Urinary bladder (tissue), 4 donors: ENCODE data around the gene SELENOP. TPM values are rescaled to one million over a fixed set of nuclear protein-coding genes. Genes with fewer than 3 reads are reported as not detected.

Source experiments
- DNase-seq: peaks from one replicate; pipeline ENCODE4 v3.0.0-alpha.2; 2015; ENCODE audit errors: extremely low spot score
- H3K27ac ChIP-seq: one replicate; pipeline ENCODE4 v1.5.1; 2013; ENCODE audit warnings: low read depth, mild to moderate bottlenecking, moderate library complexity
- H3K36me3 ChIP-seq: one replicate; pipeline ENCODE4 v1.6.1; 2013; ENCODE audit warnings: mild to moderate bottlenecking, moderate library complexity; ENCODE audit not compliant: insufficient read depth
- H3K4me1 ChIP-seq: one replicate; pipeline ENCODE4 v1.6.1; 2013; ENCODE audit warnings: mild to moderate bottlenecking, moderate library complexity; ENCODE audit not compliant: insufficient read depth
- H3K4me3 ChIP-seq: one replicate; pipeline ENCODE4 v1.5.1; 2013; ENCODE audit warnings: low read depth, low read length
- WGBS: extraction: QIAGEN DNeasy Blood & Tissue Kit; methylation state at CpG from one replicate; pipeline ENCODE4 v1.1.7; 2013; 5-methylcytosine and 5-hydroxymethylcytosine counted together
- polyA plus RNA-seq: library from polyadenylated mRNA; stranded (reverse); fragments of 200-250 nt; gene quantifications from one replicate; pipeline ENCODE4 v1.2.3, GENCODE V29; 2013
- total RNA-seq: library from RNA; depleted of rRNA; stranded (reverse); fragments of >200 nt; gene quantifications from one replicate; pipeline ENCODE4 v1.2.3, GENCODE V29; 2014
- donor health status: healthy with polysubstance abuse.
- donor health status: healthy.

Gene SELENOP
- total and polyA plus RNA-seq, 2 donors: 283 to 433 TPM

GRCh38 chr5:42759456-42759855 is 52.2 kb downstream of the SELENOP start:
- 77% methylated on average over 2 of the region's 2 CpGs for WGBS
- Histone ChIP-seq H3K27ac (no peak overlapping the region), H3K4me3 (no peak overlapping the region), H3K4me1 (no peaks in the 10 kb centered on the region), H3K36me3 (no peaks in the 10 kb centered on the region)
- no peak for DNase-seq

GRCh38 chr5:42756606-42757601 is 54.8 kb downstream of the SELENOP start, which contains the start of gene CCDC152:
Gene CCDC152 (plus strand): TSS chr5:42756818. CDS start chr5:42759122, 2,304 bp downstream.
- Histone ChIP-seq H3K36me3 (no peaks in the 10 kb centered on the region), H3K4me3 (peak within 1 kb of the TSS; percentile 14), H3K27ac (no peak within 1 kb of the TSS), H3K4me1 (no peaks in the 10 kb centered on the region)
- DNase-seq: no peak
- 27% methylated on average over 35 of the region's 35 CpGs for WGBS

- DNase-seq: no peak
- WGBS: 73% methylated on average over 3 of the region's 3 CpGs
- no peaks in the 10 kb centered on the region for H3K36me3 ChIP-seq
- no peak overlapping the region for H3K4me3 ChIP-seq
- no peak overlapping the region for H3K27ac ChIP-seq
- H3K4me1 ChIP-seq: no peaks in the 10 kb centered on the region
These were observed 58.6 kb downstream of the SELENOP start for GRCh38 chr5:42753099-42753498.

- DNase-seq: no peak
- WGBS: 73% methylated on average over 5 of the region's 5 CpGs
These were observed 60.6 kb downstream of the SELENOP start for GRCh38 chr5:42751044-42751443.

GRCh38 chr5:42750507-42750906 is 61.2 kb downstream of the SELENOP start:
- WGBS: 97% methylated on average over 5 of the region's 5 CpGs
- no peak overlapping the region for H3K4me3 ChIP-seq
- H3K4me1 ChIP-seq: no peaks in the 10 kb centered on the region

More at GRCh38 chr5:42751044-42751443, 60.6 kb downstream of the SELENOP start:
- Histone ChIP-seq H3K4me3 (no peak overlapping the region), H3K4me1 (no peaks in the 10 kb centered on the region), H3K36me3 (no peaks in the 10 kb centered on the region), H3K27ac (no peak overlapping the region)

More at GRCh38 chr5:42750507-42750906, 61.2 kb downstream of the SELENOP start:
- no peak for DNase-seq
- H3K36me3 ChIP-seq: no peaks in the 10 kb centered on the region
- H3K27ac ChIP-seq: no peak overlapping the region

Other genes starting within 250 kb of the SELENOP start
- 3.3 TPM for gene CCDC152, start 55.1 kb downstream of the SELENOP start, total RNA-seq
- gene CCDC152, start 55.1 kb downstream of the SELENOP start, polyA plus RNA-seq: 2.1 TPM
- 3.5 TPM for gene ANXA2R, start 228.4 kb upstream of the SELENOP start, total RNA-seq
- 2.9 TPM for gene ANXA2R, start 228.4 kb upstream of the SELENOP start, polyA plus RNA-seq